ENCODE measurements around the gene NUP93.

GRCh38 chr16:56852401-56852730 lies 122.4 kb downstream of the NUP93 start:
- TF ChIP-seq CTCF (conservative IDR thresholded peaks at IDR 0.05; ENCODE audit: low read length) (no peak), EZH2phosphoT487 (IDR thresholded peaks at IDR 0.05; ENCODE audit: borderline replicate concordance) (no peak)

Data from Loucy (cell line).